B cell (primary cell): ENCODE data around the gene TTLL8. TPM values are rescaled to one million over a fixed set of nuclear protein-coding genes. Genes with fewer than 3 reads are reported as not detected.

Source experiments
- ATAC-seq: fragments of 200-7000 bp; cut with Tn5 transposase; one replicate; pipeline ENCODE4 v1.10.0; 2021; ENCODE audit warnings: low read depth, mild to moderate bottlenecking, moderate number of reproducible peaks, moderate library complexity
- CTCF ChIA-PET: fragments of 350-600 bp; sonication (Branson Sonifier 250); formaldehyde crosslinking; loops from one replicate; lab custom pipeline; 2021; ENCODE audit warnings: antibody characterized with exemption, inconsistent platforms; lab: Charles Lee
- POLR2A ChIA-PET: fragments of 350-600 bp; sonication (Branson Sonifier 250); formaldehyde crosslinking; loops from one replicate; lab custom pipeline; 2021; ENCODE audit warnings: antibody characterized with exemption; lab: Charles Lee
- DNase-seq: peaks from one replicate; pipeline ENCODE4 v3.0.0; 2013
- H2AFZ ChIP-seq: 2 replicates; pipeline ENCODE4 v1.6.1; 2012; ENCODE audit warnings: mild to moderate bottlenecking, low read depth, low read length; ENCODE audit not compliant: insufficient read depth, poor library complexity, severe bottlenecking
- H3K27ac ChIP-seq, 2 donors: 1 replicate in 1 of 2; 2 replicates in 1 of 2; pipeline ENCODE4 v1.5.1; 2012 to 2013; ENCODE audit warnings: low read length in 2 of 2, mild to moderate bottlenecking in 2 of 2, moderate library complexity in 1 of 2
- H3K27me3 ChIP-seq, 4 experiments: fragments of 200-600 bp in 1 of 4; sonication (generic) in 1 of 4; replicated peaks in 1 of 4; 1 replicate in 2 of 4; 2 replicates in 2 of 4; pipeline versions ENCODE4 v1.6.1 to v1.7.0; 2013 to 2016; ENCODE audit warnings: low read length in 3 of 4, mild to moderate bottlenecking in 2 of 4, mixed read lengths in 1 of 4, moderate library complexity in 1 of 4; ENCODE audit not compliant: insufficient read depth in 4 of 4, control insufficient read depth in 3 of 4; ENCODE audit errors: control extremely low read depth in 1 of 4
- H3K36me3 ChIP-seq, 2 experiments: replicated peaks in 1 of 2; 1 replicate in 1 of 2; 2 replicates in 1 of 2; pipeline versions ENCODE4 v1.6.1 to v1.7.1; 2013; ENCODE audit warnings: low read length in 1 of 2; ENCODE audit not compliant: insufficient read depth in 2 of 2, control insufficient read depth in 1 of 2; ENCODE audit errors: control extremely low read depth in 1 of 2, extremely low read depth in 1 of 2
- H3K4me1 ChIP-seq, 2 donors: fragments of 200-600 bp in 1 of 2; sonication (generic) in 1 of 2; 1 replicate in 1 of 2; 2 replicates in 1 of 2; pipeline versions ENCODE4 v1.5.1 to v1.6.1; 2013 to 2017; ENCODE audit warnings: low read length in 2 of 2; ENCODE audit not compliant: control insufficient read depth in 2 of 2, insufficient read depth in 2 of 2
- H3K4me2 ChIP-seq: replicated peaks from 2 replicates; pipeline ENCODE3; 2012; ENCODE audit warnings: mild to moderate bottlenecking, low read depth, low read length; ENCODE audit not compliant: poor library complexity, severe bottlenecking
- H3K4me3 ChIP-seq, 5 experiments: fragments of 200-600 bp in 1 of 5; sonication (generic) in 1 of 5; 1 replicate in 3 of 5; 2 replicates in 2 of 5; pipeline versions ENCODE4 v1.5.1 to v1.7.0; 2011 to 2016; ENCODE audit warnings: low read length in 4 of 5, mild to moderate bottlenecking in 4 of 5, low read depth in 2 of 5, control low read depth in 1 of 5, moderate library complexity in 1 of 5; ENCODE audit not compliant: insufficient read depth in 1 of 5; ENCODE audit errors: control extremely low read depth in 1 of 5, extremely low read depth in 1 of 5
- H3K79me2 ChIP-seq: fragments of 200-600 bp; sonication (generic); one replicate; pipeline ENCODE4 v1.6.0; 2016; ENCODE audit warnings: low read length; ENCODE audit not compliant: control insufficient read depth, insufficient read depth
- H3K9ac ChIP-seq: fragments of 200-600 bp; sonication (generic); 2 replicates; pipeline ENCODE4 v1.6.1; 2017; ENCODE audit warnings: mild to moderate bottlenecking, low read length, moderate library complexity
- H3K9me3 ChIP-seq, 3 donors: one replicate each; pipeline versions ENCODE4 v1.6.1 to v1.7.1; 2013; ENCODE audit warnings: low read length in 2 of 3; ENCODE audit not compliant: control insufficient read depth in 2 of 3, insufficient read depth in 1 of 3; ENCODE audit errors: control extremely low read depth in 1 of 3
- H4K20me1 ChIP-seq: 2 replicates; pipeline ENCODE4 v1.6.0; 2012; ENCODE audit warnings: mild to moderate bottlenecking, low read length; ENCODE audit not compliant: insufficient read depth, control insufficient read depth, poor library complexity, severe bottlenecking
- H3K27ac Mint-ChIP-seq: one replicate; pipeline ENCODE4 v1.8.0; 2021; ENCODE audit warnings: mixed read lengths
- H3K27me3 Mint-ChIP-seq: one replicate; pipeline ENCODE4 v1.8.0; 2021; ENCODE audit warnings: mixed read lengths
- H3K4me1 Mint-ChIP-seq: one replicate; pipeline ENCODE4 v1.8.0; 2021; ENCODE audit warnings: mixed read lengths
- H3K4me3 Mint-ChIP-seq: one replicate; pipeline ENCODE4 v1.8.0; 2021; ENCODE audit warnings: mixed read lengths
- H3K9me3 Mint-ChIP-seq: one replicate; pipeline ENCODE4 v1.8.0; 2022; ENCODE audit warnings: mixed read lengths; ENCODE audit not compliant: insufficient read depth
- CTCF ChIP-seq: fragments of 200-600 bp; IDR thresholded peaks from one replicate; pipeline ENCODE4 v1.8.0; 2022; ENCODE audit warnings: antibody characterized with exemption, mild to moderate bottlenecking
- EZH2 ChIP-seq: IDR thresholded peaks from 2 replicates; pipeline ENCODE4 v1.6.1; 2012; ENCODE audit warnings: borderline replicate concordance, low read depth, mild to moderate bottlenecking, moderate library complexity, low read length; ENCODE audit not compliant: insufficient read depth, poor library complexity, severe bottlenecking
- WGBS: methylation state at CpG from one replicate; pipeline ENCODE4 v1.1.5; 2013; ENCODE audit warnings: missing lambda C conversion rate; ENCODE audit not compliant: insufficient coverage; 5-methylcytosine and 5-hydroxymethylcytosine counted together
- intact Hi-C: fragments of 100-400 bp; cut with micrococcal nuclease; formaldehyde crosslinking; loops from one replicate; pipeline ENCODE4 v1.10.0; 2022
- polyA plus RNA-seq: library from polyadenylated mRNA; depleted of rRNA; stranded (reverse); fragments of >200 nt; gene quantifications from 2 replicates; pipeline ENCODE4 v1.2.3, GENCODE V29; 2012
- total RNA-seq, 2 donors: library from RNA; stranded (reverse); fragments of 120-200 nt in 1 of 2; gene quantifications; 1 replicate in 1 of 2; 2 replicates in 1 of 2; pipeline versions ENCODE4 v1.2.3 to v1.2.4, GENCODE V29; 2013 to 2022

Gene TTLL8
- total and polyA plus RNA-seq, 2 donors (not counting 1 experiment from before 2014, with no cell fraction given) = not detected

- Mint-ChIP-seq H3K27me3 (peaks cover 2% of the 10 kb centered on the region), H3K9me3 (no peaks in the 10 kb centered on the region), H3K4me3 (no peak overlapping the region), H3K4me1 (peaks cover 2% of the 10 kb centered on the region), H3K27ac (no peak overlapping the region)
- Histone ChIP-seq H3K36me3 (no peaks in the 10 kb centered on the region), H3K4me3 (no peak overlapping the region), H3K4me1 (no peaks in the 10 kb centered on the region), H3K27ac (no peak overlapping the region), H4K20me1 (no peaks in the 10 kb centered on the region), H2AFZ (no peak overlapping the region), H3K79me2 (no peaks in the 10 kb centered on the region), H3K9me3 (no peaks in the 10 kb centered on the region), H3K4me2 (no peak overlapping the region), H3K27me3 (peaks cover 0 to 2% (median 0%) of the 10 kb centered on the region in 4 experiments), H3K9ac (no peak overlapping the region)
- ATAC-seq (no peak), DNase-seq (no peak)
- ChIA-PET POLR2A (interaction anchor here (0.7 kb wide), 1 partner anchor 377 kb away, joined by 3 read pairs; no protein-coding TSS in a partner anchor), CTCF (no interaction called here)
- intact Hi-C loops = no loop called here
- WGBS = 88% methylated on average over 11 of the region's 14 CpGs
- no peak for TF ChIP-seq CTCF
- TF ChIP-seq EZH2 = no peak
Measured at GRCh38 chr22:50071432-50072166, 13.5 kb upstream of the TTLL8 start.

GRCh38 chr22:50070366-50070765 lies 12.3 kb upstream of the TTLL8 start:
- ChIA-PET CTCF (no interaction called here), POLR2A (no interaction called here)
- Histone ChIP-seq H3K36me3 (no peaks in the 10 kb centered on the region), H2AFZ (no peak overlapping the region), H3K4me1 (no peaks in the 10 kb centered on the region), H3K79me2 (no peaks in the 10 kb centered on the region), H3K27me3 (peaks cover 0 to 2% (median 0%) of the 10 kb centered on the region in 4 experiments), H3K9me3 (no peaks in the 10 kb centered on the region), H4K20me1 (no peaks in the 10 kb centered on the region), H3K4me3 (no peak overlapping the region), H3K27ac (no peak overlapping the region), H3K4me2 (no peak overlapping the region), H3K9ac (no peak overlapping the region)
- DNase-seq (no peak), ATAC-seq (no peak)
- Mint-ChIP-seq H3K27me3 (no peaks in the 10 kb centered on the region), H3K4me3 (no peak overlapping the region), H3K4me1 (no peaks in the 10 kb centered on the region), H3K9me3 (no peaks in the 10 kb centered on the region), H3K27ac (no peak overlapping the region)
- TF ChIP-seq EZH2 (no peak), CTCF (no peak)
- WGBS = 89% methylated on average over 6 of the region's 8 CpGs
- intact Hi-C loops = no loop called here
